Measurements from ENCODE around the gene DLGAP4.

The DLGAP4 gene

DNA sequence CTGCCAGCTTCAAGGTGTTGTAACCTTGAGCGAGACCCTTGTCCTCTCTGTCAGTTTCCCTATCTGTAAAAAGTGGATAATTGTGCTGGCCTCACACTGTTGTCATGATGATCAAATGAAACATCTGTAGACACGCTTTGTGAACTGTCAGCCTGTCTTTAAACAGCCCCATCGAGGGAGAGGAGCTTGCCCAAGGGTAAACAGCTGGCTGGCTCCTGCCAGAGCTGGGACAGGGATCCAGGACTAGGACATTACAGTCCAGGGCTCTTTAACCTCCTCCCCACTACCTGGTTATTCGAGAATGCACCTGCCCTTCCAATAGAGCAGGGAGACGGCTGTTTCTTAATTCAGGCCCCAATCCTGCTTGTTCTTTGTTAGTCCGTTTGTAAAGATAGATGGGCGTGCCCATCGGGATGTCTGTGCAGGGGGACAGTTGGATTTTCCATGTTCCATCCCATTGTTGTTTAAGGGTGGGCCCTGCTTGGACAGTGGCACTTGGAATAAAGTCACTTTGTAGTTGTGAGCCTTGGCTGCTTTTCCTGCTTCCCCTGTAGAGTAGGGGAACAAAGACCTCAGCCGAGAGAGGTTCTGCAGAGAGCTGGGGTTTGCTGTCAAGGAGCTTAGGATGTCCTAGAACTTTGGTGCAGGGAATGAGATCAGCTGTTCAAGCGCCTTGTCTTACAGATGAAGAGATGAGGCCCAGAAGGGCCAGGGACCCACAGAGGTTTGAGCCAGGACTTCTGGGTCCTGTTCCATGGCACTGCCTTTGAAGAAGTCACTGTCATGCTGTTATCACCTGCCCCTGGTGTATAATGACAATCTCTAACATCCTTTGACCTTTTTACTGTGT lies 157.3 kb downstream of the DLGAP4 start:
- peaks cover 23% of the 10 kb centered on the region; the same call in 1 of the 2 replicates for H3K79me2 ChIP-seq (ENCODE audit: insufficient read depth, low read depth)

DNA sequence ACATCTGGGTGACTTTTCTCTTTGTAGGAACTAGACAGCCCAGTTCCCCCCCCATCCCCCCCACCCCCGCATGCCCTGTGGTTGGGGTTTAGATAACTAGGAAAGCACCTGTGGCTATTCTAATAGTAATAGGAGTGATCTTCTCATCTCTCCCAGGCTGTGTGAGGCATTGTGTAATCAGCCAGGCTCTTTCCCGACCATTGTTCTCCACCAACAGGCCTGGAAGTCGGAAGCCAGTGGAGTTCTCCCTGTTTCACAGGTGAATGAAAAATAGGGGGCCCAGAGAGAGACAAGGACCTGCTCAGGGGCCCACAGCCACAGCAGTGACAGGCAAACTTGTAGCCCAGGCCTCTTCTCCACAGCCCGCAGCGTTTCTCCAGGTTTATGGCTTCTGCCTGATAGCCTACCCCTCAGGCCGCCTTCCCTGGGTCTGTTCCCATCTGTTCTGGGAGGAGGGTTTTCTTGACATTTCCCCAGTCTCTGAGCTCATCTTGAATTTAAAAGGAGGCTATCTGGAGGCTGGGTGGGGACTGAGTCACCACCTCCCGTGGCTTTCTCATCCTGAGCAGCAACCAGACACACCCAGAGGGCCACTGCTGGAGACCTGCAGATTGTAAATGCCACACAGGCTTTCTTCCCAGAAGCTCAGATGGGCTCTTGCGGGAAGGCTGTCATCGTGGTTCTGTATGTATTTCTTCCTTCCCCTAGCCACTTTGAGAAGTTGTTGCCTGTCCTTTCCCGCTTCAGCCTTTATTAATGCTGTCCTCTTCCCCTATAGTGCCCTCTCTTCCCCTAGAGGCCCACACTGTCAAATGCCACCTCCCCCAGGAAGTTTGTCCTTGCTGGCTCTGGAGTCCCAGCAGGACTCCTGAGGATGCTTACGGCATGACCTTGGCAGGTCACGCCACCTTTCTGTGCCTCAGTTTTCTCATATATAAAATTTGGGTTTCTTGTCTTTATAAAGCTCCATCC lies 159.3 kb downstream of the DLGAP4 start:
- peaks cover 78% of the 10 kb centered on the region for H3K4me1 ChIP-seq (ENCODE audit: low read depth, poor library complexity, severe bottlenecking)

More for the DNA sequence above, 157.3 kb downstream of the DLGAP4 start:
- peaks cover 67% of the 10 kb centered on the region for H3K4me1 ChIP-seq (ENCODE audit: low read depth, poor library complexity, severe bottlenecking)
- H3K4me3 ChIP-seq (IDR thresholded peaks at IDR 0.05; ENCODE audit: insufficient read depth, low read depth, low read length) = no peak overlapping the region
- TF ChIP-seq, protein P1, sequence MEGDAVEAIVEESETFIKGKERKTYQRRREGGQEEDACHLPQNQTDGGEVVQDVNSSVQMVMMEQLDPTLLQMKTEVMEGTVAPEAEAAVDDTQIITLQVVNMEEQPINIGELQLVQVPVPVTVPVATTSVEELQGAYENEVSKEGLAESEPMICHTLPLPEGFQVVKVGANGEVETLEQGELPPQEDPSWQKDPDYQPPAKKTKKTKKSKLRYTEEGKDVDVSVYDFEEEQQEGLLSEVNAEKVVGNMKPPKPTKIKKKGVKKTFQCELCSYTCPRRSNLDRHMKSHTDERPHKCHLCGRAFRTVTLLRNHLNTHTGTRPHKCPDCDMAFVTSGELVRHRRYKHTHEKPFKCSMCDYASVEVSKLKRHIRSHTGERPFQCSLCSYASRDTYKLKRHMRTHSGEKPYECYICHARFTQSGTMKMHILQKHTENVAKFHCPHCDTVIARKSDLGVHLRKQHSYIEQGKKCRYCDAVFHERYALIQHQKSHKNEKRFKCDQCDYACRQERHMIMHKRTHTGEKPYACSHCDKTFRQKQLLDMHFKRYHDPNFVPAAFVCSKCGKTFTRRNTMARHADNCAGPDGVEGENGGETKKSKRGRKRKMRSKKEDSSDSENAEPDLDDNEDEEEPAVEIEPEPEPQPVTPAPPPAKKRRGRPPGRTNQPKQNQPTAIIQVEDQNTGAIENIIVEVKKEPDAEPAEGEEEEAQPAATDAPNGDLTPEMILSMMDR (conservative IDR thresholded peaks at IDR 0.05; ENCODE audit: low read depth, low read length) = no peak
- H3K9ac ChIP-seq = peak overlapping the region; percentile 42; the same call in 1 of the 2 replicates
- H4K20me1 ChIP-seq (ENCODE audit: insufficient read depth) = no peaks in the 10 kb centered on the region
- H3K27ac ChIP-seq = peak overlapping the region; percentile 78; the same call in 1 of the 2 replicates
- H2AFZ ChIP-seq (ENCODE audit: low read depth) = no peak overlapping the region
- H3K36me3 ChIP-seq (ENCODE audit: insufficient read depth) = no peaks in the 10 kb centered on the region
- peak overlapping the region; percentile 95 for H3K4me2 ChIP-seq
- no peaks in the 10 kb centered on the region for H3K27me3 ChIP-seq (ENCODE audit: insufficient read depth, low read depth)

DNA sequence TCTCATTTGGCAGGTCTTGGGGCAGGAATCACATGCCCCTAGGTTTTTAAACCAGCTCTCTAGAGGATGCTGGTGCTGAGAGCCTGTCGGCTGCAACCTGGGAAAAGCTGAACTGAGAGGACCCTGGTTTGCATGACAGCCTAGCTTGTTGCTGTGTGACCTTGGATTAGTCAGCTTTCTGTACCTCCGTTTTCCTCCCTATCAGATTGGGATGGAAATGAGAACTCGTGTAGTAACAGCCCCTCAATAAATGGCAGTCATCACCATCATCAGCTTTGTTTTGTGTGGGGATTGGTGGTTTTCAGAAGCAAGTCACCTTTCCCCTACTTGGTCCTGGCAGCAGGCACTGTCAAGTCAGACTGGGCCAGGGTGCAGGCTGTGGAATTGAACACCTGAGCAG lies 159.9 kb downstream of the DLGAP4 start:
- H3K4me1 ChIP-seq (ENCODE audit: low read depth, poor library complexity, severe bottlenecking) = peaks cover 77% of the 10 kb centered on the region
- TF ChIP-seq, protein P1 (conservative IDR thresholded peaks at IDR 0.05; ENCODE audit: low read depth, low read length) = no peak
- peaks cover 46% of the 10 kb centered on the region; the same call in 1 of the 2 replicates for H3K79me2 ChIP-seq (ENCODE audit: insufficient read depth, low read depth)
- peak overlapping the region; percentile 95 for H3K4me2 ChIP-seq
- H4K20me1 ChIP-seq (ENCODE audit: insufficient read depth) = no peaks in the 10 kb centered on the region
- H3K9ac ChIP-seq = no peak overlapping the region; the same call in 1 of the 2 replicates
- no peak overlapping the region for H3K4me3 ChIP-seq (IDR thresholded peaks at IDR 0.05; ENCODE audit: insufficient read depth, low read depth, low read length)
- H3K27ac ChIP-seq = peak overlapping the region; percentile 78
- H3K27me3 ChIP-seq (ENCODE audit: insufficient read depth, low read depth) = no peaks in the 10 kb centered on the region
- no peaks in the 10 kb centered on the region for H3K36me3 ChIP-seq (ENCODE audit: insufficient read depth)
- H2AFZ ChIP-seq (ENCODE audit: low read depth) = no peak overlapping the region

More for the DNA sequence above, 159.3 kb downstream of the DLGAP4 start:
- H3K9ac ChIP-seq = peak overlapping the region; percentile 35; the same call in 1 of the 2 replicates
- peaks cover 41% of the 10 kb centered on the region; the same call in 1 of the 2 replicates for H3K79me2 ChIP-seq (ENCODE audit: insufficient read depth, low read depth)
- no peaks in the 10 kb centered on the region for H3K27me3 ChIP-seq (ENCODE audit: insufficient read depth, low read depth)
- TF ChIP-seq, protein P1 (conservative IDR thresholded peaks at IDR 0.05; ENCODE audit: low read depth, low read length) = no peak
- H3K27ac ChIP-seq = peak overlapping the region; percentile 78
- no peaks in the 10 kb centered on the region for H4K20me1 ChIP-seq (ENCODE audit: insufficient read depth)
- H2AFZ ChIP-seq (ENCODE audit: low read depth) = no peak overlapping the region
- H3K4me3 ChIP-seq (IDR thresholded peaks at IDR 0.05; ENCODE audit: insufficient read depth, low read depth, low read length) = no peak overlapping the region
- peak overlapping the region; percentile 95 for H3K4me2 ChIP-seq
- H3K36me3 ChIP-seq (ENCODE audit: insufficient read depth) = no peaks in the 10 kb centered on the region
